ENCODE results near the gene IVNS1ABP. TPM values are rescaled to one million over a fixed set of nuclear protein-coding genes. Genes with fewer than 3 reads are reported as not detected.

The IVNS1ABP gene
- total RNA-seq, 4 donors from 2014 or later: 50.5 to 174 (median 133) TPM

GRCh38 chr1:185317886-185318310 lies 855 bp upstream of the IVNS1ABP start:
- Histone ChIP-seq H3K9me3 (no peaks in the 10 kb centered on the region), H3K27ac (peak overlapping the region; percentile 94 to 99 (median 98)), H3K4me1 (peaks cover 4 to 41% (median 34%) of the 10 kb centered on the region in 4 donors), H3K36me3 (no peaks in the 10 kb centered on the region), H3K4me3 (peak overlapping the region in 3 of 4 donors; percentile 80 to 93 (median 83)), H3K27me3 (no peaks in the 10 kb centered on the region)
- in situ Hi-C loops (cut with MboI; ENCODE audit: low pct_ligation_motif_present in 1 of 4, low pct_unique_long_range_greater_than_20kb in 1 of 4, low sequenced_read_pairs in 3 of 4): loop anchor here in 1 of 4 donors (10.0 kb wide), 1 partner anchor 163 kb away; the partner anchor contains the start of genes SWT1 and TRMT1L
- peak; percentile 47 for DNase-seq
- intact Hi-C loops (cut with DNase I; ENCODE audit: low total_unique reads): no loop called here
- 42 to 45% methylated on average over 6 to 11 of the region's 11 CpGs for WGBS, 2 donors (ENCODE audit: low coverage in 1 of 2)
- TF ChIP-seq CTCF (IDR thresholded peaks at IDR 0.05) (no peak), EP300 (IDR thresholded peaks at IDR 0.05; ENCODE audit: low read depth) (no peak), POLR2A (IDR thresholded peaks at IDR 0.05) (no peak), POLR2AphosphoS5 (IDR thresholded peaks at IDR 0.05) (no peak)

GRCh38 chr1:185316163-185317033 lies 645 bp downstream of the IVNS1ABP start:
- peak overlapping the region; percentile 80 to 93 (median 86) for H3K4me3 ChIP-seq
- TF ChIP-seq EP300 (IDR thresholded peaks at IDR 0.05; ENCODE audit: low read depth) (no peak), POLR2AphosphoS5 (IDR thresholded peaks at IDR 0.05) (peak; percentile 67 to 83 (median 76)), POLR2A (IDR thresholded peaks at IDR 0.05) (peak; percentile 42), CTCF (IDR thresholded peaks at IDR 0.05) (no peak)
- WGBS, 2 donors (ENCODE audit: low coverage in 1 of 2): 0% methylated on average over 15 to 78 of the region's 88 CpGs
- H3K27ac ChIP-seq: peak overlapping the region; percentile 94 to 99 (median 98)
- H3K4me1 ChIP-seq: peaks cover 4 to 56% (median 49%) of the 10 kb centered on the region in 4 donors
- intact Hi-C loops (cut with DNase I; ENCODE audit: low total_unique reads): no loop called here
- no peaks in the 10 kb centered on the region for H3K27me3 ChIP-seq
- peak; percentile 95 for DNase-seq
- no peaks in the 10 kb centered on the region for H3K36me3 ChIP-seq
- in situ Hi-C loops (cut with MboI; ENCODE audit: low pct_ligation_motif_present in 1 of 4, low pct_unique_long_range_greater_than_20kb in 1 of 4, low sequenced_read_pairs in 3 of 4): loop anchor here in 1 of 4 donors (10.0 kb wide), 1 partner anchor 162 kb away; the partner anchor contains the start of genes SWT1 and TRMT1L
- no peaks in the 10 kb centered on the region for H3K9me3 ChIP-seq

- Histone ChIP-seq H3K4me1 (peaks cover 4 to 61% (median 49%) of the 10 kb centered on the region in 4 donors), H3K4me3 (peak overlapping the region; percentile 80 to 93 (median 86)), H3K9me3 (no peaks in the 10 kb centered on the region), H3K27me3 (no peaks in the 10 kb centered on the region), H3K36me3 (peaks cover 0 to 4% (median 2%) of the 10 kb centered on the region in 4 donors), H3K27ac (peak overlapping the region; percentile 94 to 99 (median 98))
- 5 to 12% methylated on average over 8 of the region's 8 CpGs for WGBS, 2 donors (ENCODE audit: low coverage in 1 of 2)
- intact Hi-C loops (cut with DNase I; ENCODE audit: low total_unique reads): no loop called here
- peak in 2 of 3 donors; percentile 40 to 64 for TF ChIP-seq POLR2AphosphoS5 (IDR thresholded peaks at IDR 0.05)
- TF ChIP-seq CTCF (IDR thresholded peaks at IDR 0.05): no peak
- in situ Hi-C loops (cut with MboI; ENCODE audit: low pct_ligation_motif_present in 1 of 4, low pct_unique_long_range_greater_than_20kb in 1 of 4, low sequenced_read_pairs in 3 of 4): loop anchor here in 1 of 4 donors (10.0 kb wide), 1 partner anchor 161 kb away; the partner anchor contains the start of genes SWT1 and TRMT1L
- peak; percentile 33 for DNase-seq
Measured at GRCh38 chr1:185315445-185316071, 1.5 kb downstream of the IVNS1ABP start.

GRCh38 chr1:185314411-185314810 lies 2.6 kb downstream of the IVNS1ABP start:
- no peak for DNase-seq
- no peak for TF ChIP-seq CTCF (IDR thresholded peaks at IDR 0.05)
- TF ChIP-seq POLR2AphosphoS5 (IDR thresholded peaks at IDR 0.05): no peak
- TF ChIP-seq EP300 (IDR thresholded peaks at IDR 0.05; ENCODE audit: low read depth): no peak
- TF ChIP-seq POLR2A (IDR thresholded peaks at IDR 0.05): no peak
- H3K36me3 ChIP-seq: peaks cover 0 to 16% (median 7%) of the 10 kb centered on the region in 4 donors
- WGBS, 2 donors (ENCODE audit: low coverage in 1 of 2): 8 to 16% methylated on average over 1 of the region's 1 CpG
- peak overlapping the region; percentile 47 to 99 (median 96) for H3K27ac ChIP-seq
- H3K4me1 ChIP-seq: peaks cover 4 to 67% (median 49%) of the 10 kb centered on the region in 4 donors
- intact Hi-C loops (cut with DNase I; ENCODE audit: low total_unique reads): no loop called here
- H3K4me3 ChIP-seq: peak overlapping the region in 2 of 4 donors; percentile 80 to 83
- in situ Hi-C loops (cut with MboI; ENCODE audit: low pct_ligation_motif_present in 1 of 4, low pct_unique_long_range_greater_than_20kb in 1 of 4, low sequenced_read_pairs in 3 of 4): loop anchor here in 1 of 4 donors (10.0 kb wide), 1 partner anchor 160 kb away; the partner anchor contains the start of genes SWT1 and TRMT1L
- no peaks in the 10 kb centered on the region for H3K27me3 ChIP-seq
- H3K9me3 ChIP-seq: no peaks in the 10 kb centered on the region
